Adrenal gland (tissue), 5 donors: Measurements from ENCODE around the gene GOLGA6A.

Experiments used
- CTCF ChIP-seq, 6 experiments: fragments of 450-650 bp in 4 of 6; fragments of 200-600 bp in 2 of 6; sonication (generic) in 1 of 6; IDR thresholded peaks; 1 replicate in 5 of 6; 2 replicates in 1 of 6; pipeline versions ENCODE4 v1.5.1 to v1.8.0; 2016 to 2021; ENCODE audit warnings: antibody characterized with exemption in 6 of 6, mild to moderate bottlenecking in 2 of 6, moderate library complexity in 1 of 6
- POLR2A ChIP-seq, 2 donors: fragments of 450-650 bp; IDR thresholded peaks; one replicate each; pipeline ENCODE4 v1.6.1; 2017; ENCODE audit warnings: antibody characterized with exemption in 2 of 2, mild to moderate bottlenecking in 2 of 2, moderate library complexity in 1 of 2
- donor health status: DM: no; HTN: no; CAD: no.

- TF ChIP-seq CTCF (IDR thresholded peaks at IDR 0.05), result no peak
- TF ChIP-seq POLR2A (IDR thresholded peaks at IDR 0.05), result no peak
Measured at GRCh38 chr15:74130155-74130848, 48.0 kb upstream of the GOLGA6A start, which contains the start of gene ISLR2.
